NCI-H345 treated with DMSO at 0.1 percent for 48 hours (cell line): ENCODE results near the gene AMBRA1.

Experiments
- DNase-seq: peaks from one replicate; lab custom pipeline; 2025; ENCODE audit not compliant: unreplicated experiment; lab: John Stamatoyannopoulos, UW

AMBRA1 gene

DNA sequence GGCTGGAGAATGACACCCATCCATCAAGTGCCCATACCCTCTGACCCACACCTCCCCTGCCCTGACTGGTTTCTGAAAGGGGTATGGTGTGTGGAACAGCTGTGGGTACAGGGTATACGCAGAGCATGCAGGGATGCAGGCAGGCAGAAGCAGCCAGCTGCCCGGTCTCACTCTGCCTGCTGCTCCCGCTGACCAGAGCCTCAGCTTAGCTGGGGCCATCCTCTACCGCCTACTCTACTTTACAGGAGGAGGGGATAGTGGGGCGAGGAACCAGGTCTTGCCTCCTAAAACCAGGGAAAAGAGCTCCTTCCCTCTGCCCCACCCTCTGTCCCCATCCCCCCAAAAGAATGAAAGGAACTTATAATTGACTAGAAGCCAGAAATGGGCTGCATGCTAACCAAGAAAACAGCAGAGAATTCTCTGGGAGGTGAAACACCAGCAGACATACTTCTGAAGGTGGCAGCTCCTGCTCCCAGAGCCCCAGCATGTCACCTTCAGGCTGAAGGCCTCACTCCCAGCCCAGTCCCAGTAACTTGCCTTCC lies 189.3 kb downstream of the AMBRA1 start:
- no peak for DNase-seq

- no peak for DNase-seq
These were observed 190.6 kb downstream of the AMBRA1 start for GRCh38 chr11:46402957-46403902.

DNA sequence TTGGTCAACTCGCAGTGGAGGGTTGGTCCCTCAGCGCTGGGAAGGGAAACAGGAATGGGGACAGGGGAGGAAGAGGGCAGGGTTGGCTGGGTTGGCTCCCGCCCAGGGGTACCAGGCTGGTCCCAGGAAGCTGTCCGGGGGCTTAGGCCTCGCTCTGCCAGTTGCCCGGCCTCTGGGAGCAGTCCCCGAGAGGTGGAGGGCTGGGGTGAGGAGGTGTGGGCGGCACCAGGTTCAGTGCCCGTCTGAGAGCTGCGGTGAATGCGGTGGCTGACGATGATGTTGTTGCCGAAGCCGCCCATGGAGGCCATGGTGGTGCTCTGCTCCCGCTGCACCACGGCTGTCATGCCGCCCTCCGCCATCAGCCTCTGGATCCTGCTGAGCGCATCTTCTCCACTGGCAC lies 196.3 kb downstream of the AMBRA1 start:
- DNase-seq = no peak

GRCh38 chr11:46393759-46394158 lies 200.1 kb downstream of the AMBRA1 start:
- no peak for DNase-seq

DNA sequence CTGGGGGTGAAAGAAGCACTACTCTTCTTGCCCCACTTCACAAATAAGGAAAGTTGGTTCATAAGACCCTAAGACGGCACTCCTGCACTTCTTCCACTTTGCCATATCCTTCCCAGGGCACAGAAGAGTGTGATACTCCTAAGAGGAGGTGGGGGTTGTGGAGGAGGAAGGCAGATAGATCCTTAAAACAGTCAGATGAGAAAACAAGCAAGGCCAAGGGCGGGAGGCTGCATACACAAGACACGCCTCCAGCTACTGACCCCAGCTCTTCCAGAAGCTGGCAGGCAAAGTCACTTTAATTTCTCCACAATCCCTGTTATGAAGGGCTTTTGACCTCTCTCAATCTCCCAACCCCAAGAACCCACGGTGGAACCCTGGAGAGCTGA lies 200.6 kb downstream of the AMBRA1 start:
- no peak for DNase-seq

GRCh38 chr11:46392421-46393230 lies 201.2 kb downstream of the AMBRA1 start:
- no peak for DNase-seq

- no peak for DNase-seq
These were observed 202.0 kb downstream of the AMBRA1 start, which contains the start of gene CHRM4 for GRCh38 chr11:46391578-46392420. Gene CHRM4 (minus strand): TSS chr11:46391776. CDS start chr11:46386557, 5,219 bp downstream.

- no peak for DNase-seq
These were observed 202.6 kb downstream of the AMBRA1 start for GRCh38 chr11:46391186-46391577.

DNA sequence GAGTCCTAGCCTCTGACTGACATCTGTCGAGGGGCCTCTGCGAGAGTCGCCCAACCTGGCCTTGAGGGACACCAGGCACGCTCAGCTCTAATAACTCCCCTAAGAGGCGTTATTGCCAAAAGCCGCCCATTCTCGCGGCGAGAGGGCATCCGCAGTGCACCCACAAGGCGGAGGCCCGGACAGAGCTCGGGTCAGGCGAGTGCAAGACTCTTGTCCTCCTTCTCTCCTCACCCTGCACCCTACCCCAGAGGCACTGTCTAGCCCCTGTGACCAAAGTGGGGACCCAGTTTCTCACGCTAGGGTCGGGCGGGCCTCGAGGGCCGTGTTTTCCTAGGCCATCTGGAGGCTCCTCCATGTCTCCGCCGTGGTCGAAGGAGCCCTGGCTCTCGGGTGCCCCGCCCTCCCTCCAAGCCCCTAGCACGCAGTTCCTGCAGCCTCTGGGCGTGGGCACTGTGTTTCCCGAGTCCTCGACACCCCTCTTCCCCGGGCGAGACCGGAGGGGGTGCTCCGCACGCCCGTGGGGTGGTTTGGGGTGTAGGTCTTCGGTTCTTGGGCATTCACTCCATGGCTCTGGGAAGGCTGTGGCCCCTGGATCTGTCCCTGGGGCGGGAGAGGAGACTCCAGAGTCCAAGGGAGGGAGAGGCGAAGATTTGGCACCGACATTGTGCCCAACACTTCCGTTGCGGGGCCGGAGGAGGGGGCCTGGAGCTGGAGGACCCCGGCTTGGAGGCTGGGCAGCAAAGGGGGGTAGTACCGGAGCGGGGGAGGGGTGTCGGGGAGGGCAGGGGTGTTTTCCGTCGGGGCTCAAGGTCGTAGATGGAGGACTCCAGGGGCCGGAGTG lies 203.3 kb downstream of the AMBRA1 start:
- DNase-seq = no peak

DNA sequence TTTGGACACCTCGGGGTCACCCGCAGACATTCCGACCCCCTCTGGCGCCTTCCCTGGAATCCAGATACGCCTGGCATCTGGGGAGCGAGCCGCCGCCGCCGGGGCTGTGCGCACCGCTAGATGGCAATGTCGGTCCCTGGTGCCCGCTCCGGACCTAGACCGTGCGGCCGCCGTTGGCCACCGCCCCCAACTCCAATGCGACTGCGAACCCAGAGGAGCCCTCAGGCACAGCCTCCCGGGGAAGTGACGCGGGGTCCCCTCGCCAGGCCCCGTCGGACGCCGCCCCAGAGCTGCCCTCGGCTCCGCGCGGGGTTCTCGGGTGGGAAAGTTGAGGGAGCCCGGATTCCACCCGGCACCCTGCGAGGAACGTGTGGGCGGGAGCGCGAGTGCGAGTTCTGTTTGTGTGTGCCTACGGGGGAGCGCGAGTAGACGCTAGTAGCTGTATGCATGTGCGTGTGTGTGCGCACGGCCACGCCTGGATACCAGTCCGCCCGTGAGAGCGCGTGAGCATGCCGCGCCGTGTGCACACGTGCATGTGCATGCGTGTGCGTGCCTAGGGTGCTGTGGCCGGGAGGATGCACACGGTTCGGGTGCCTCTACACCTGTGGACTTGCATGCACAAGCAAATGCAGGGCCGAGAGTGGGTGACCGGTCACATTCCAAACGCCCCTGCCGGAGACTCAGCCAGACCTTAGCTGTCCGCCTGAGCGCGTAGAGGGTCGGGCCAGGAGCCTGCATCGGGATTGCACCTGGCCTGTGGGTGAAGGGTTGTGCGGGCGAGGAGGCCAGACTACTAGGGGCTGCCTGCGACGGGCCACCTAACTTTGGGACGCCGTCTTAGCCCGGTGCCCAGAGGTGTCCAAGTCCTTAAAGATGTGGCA lies 204.1 kb downstream of the AMBRA1 start:
- peak; percentile 61 for DNase-seq

DNA sequence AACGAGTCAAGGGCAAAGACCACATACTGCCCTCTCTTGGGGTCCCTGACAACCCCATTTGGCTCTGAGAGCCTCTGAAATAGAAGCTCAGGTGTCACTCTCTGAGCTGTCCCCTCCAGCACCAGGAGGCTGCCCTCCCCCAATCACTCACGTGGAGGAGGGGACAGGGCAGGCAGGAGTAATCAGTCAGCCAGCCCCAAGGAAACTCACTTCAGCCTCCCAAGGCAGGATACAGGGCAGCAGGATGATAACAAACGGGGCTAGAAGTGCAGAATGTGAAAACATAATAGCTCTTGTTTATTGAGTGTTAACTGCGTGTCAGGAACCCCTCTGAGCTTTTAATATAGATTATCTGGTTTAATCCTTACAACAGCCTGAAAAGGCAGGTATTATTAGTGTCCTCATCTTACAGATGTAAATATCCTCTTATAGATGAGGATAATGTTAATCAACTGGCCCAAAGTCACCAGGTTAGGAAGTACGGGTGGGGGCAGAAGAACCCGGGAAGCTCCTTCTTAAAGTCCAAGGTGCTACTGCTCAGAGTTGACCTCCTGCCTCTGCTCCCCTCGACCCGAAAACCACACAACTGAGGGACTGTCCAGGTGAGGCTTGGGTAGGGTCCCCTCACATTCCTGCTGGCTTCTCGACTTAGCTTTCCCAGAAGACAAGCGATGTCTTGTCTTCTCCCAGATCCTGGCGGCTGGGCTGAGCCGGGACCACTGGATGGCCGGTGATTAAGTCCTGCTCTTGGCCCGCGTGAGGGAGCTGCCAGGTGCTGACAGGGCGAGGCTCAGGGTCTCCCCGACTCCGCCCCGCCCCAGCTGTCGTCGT lies 205.0 kb downstream of the AMBRA1 start:
- no peak for DNase-seq

GRCh38 chr11:46387919-46388618 lies 205.8 kb downstream of the AMBRA1 start:
- DNase-seq = no peak

GRCh38 chr11:46387456-46387855 lies 206.4 kb downstream of the AMBRA1 start:
- no peak for DNase-seq

GRCh38 chr11:46386674-46387073 lies 207.1 kb downstream of the AMBRA1 start:
- DNase-seq = no peak

GRCh38 chr11:46386005-46386578 lies 207.7 kb downstream of the AMBRA1 start:
- DNase-seq = no peak

DNA sequence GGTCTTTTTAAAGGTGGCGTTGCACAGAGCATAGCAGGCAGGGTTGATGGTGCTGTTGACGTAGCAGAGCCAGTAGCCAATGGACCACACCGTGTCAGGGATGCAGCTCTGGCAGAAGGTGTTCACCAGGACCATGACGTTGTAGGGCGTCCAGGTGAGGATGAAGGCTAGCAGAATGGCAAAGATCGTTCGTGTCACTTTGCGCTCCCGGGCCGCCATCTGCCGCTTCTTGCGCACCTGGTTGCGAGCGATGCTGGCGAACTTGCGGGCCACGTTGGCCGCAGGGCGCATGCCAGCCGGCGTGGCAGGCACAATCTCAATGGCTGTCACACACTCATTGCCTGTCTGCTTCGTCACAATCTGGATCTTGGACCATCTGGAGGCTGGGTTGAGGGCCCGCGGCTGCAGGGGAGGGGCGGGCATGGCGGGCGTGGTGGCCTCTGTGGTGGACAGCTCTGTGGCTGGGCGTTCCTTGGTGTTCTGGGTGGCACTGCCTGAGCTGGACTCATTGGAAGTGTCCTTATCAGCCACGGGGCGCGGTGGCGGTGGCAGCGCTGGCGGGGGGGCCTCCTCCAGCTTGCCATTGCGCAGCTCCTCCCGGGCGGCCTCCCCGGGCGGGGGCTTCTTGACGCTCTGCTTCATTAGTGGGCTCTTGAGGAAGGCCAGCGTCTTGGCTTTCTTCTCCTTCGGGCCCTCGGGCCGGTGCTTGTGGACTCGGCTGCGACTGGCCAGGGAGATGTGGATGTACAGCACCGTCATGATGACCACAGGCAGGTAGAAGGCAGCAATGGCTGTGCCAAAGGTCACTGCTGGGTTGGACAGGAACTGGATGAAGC lies 208.4 kb downstream of the AMBRA1 start:
- no peak for DNase-seq
